Activated CD8-positive, alpha-beta memory T cell treated with anti-CD3 and anti-CD28 coated beads for 1 hour (primary cell): ENCODE data around the gene SLX4IP.

Experiments
- DNase-seq, 2 donors: peaks; one replicate each; pipeline ENCODE4 v3.0.0-alpha.2; 2020; ENCODE audit warnings: low read depth in 1 of 2; ENCODE audit errors: extremely low read depth in 1 of 2

SLX4IP gene

DNA sequence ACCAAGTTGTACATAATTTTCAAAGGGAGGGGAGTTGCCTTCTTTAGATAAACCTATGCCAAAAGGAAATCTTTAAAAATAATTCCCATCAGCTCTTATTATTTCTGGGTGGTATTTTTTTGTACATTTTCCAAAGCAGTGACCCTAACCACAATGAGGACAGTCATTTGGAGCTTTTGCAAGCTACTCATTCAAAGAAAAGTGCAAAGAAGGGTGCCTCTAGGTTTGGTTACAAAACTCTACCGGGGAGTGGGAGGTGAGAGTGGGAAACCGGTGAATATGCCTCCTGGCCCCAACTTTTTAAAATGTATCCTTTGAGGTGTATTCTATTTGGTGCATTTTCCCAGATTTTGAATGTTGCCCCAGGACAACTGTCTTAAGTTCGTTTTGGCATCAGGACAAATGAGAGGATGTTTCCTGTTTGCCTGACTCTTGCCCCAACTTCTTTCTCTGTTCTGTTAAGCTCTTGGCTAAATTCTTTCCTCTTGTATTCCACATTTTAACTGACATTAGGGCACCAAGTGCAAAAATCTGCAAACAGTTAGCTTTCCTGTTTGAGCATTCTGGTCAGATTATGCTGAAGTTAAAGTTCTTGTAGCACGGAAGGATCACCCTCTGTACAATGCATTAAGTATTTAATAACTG, 78.9 kb downstream of the SLX4IP start:
- no peak for DNase-seq

DNA sequence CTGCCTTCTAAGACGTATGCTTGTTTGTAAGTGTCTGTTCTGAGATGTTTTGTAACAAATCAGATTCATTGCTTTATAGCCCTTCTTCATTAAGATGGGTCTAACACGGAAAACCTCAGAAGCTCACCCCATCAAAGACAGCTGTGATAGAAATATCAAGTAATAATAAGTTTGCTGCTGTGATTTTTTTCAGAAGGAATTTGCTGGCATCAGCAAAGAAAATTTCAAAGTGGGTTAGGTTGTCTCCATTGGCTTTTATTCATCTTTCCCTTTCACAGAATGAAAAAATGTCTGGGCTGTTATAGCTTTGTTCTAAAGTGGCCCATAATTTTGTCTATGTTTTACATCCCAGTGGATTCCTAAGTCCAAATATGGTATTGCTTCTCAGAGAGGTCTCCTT, 81.4 kb downstream of the SLX4IP start:
- no peak for DNase-seq

DNA sequence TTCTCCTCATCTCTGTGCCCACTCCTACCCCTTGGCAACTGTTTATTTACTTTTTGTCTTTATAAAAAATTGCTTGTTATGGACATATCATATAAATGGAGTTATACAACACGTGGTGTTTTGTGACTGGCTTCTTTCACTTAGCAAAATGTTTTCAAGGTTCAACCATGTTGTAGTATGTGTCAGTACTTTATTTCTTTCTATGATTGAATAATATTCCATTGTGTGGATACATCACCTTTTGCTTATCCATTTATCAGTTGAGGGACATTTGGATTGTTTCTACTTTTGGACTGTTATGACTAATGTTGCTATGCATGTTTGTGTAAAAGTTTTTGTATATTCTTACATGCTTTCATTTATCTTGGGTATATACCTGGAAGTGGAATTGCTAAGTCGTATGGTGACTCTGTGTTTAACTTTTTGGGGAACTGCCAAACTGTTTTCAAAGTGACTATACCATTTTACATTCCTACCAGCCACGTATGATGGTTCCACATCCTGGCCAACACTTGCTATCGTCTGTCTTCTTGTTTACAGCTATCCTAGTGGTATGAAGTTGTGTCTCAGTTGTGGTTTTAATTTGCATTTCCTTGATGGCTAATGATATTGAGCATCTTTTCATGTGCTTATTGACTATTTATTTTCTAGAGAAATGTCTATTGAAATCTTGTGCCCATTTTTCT, 84.4 kb downstream of the SLX4IP start:
- no peak for DNase-seq

DNA sequence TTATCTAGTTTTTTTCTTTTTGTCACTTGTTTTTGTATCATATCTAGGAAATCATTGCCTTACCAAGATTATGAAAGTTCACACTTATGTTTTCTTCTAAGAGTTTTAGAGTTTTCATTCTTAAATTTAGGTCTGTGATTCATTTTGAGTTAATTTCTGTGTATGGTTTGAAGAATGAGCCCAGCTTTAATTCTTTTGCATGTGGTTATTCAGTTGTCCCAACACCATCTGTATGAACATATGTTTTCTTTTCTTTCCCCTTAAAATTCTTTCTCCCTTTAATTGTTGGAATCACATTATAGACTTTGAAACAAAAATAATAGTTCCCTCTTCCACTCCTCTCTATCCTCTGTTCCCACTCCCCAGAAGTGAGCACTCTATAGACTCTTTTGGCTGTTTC, 85.4 kb downstream of the SLX4IP start:
- no peak for DNase-seq

DNA sequence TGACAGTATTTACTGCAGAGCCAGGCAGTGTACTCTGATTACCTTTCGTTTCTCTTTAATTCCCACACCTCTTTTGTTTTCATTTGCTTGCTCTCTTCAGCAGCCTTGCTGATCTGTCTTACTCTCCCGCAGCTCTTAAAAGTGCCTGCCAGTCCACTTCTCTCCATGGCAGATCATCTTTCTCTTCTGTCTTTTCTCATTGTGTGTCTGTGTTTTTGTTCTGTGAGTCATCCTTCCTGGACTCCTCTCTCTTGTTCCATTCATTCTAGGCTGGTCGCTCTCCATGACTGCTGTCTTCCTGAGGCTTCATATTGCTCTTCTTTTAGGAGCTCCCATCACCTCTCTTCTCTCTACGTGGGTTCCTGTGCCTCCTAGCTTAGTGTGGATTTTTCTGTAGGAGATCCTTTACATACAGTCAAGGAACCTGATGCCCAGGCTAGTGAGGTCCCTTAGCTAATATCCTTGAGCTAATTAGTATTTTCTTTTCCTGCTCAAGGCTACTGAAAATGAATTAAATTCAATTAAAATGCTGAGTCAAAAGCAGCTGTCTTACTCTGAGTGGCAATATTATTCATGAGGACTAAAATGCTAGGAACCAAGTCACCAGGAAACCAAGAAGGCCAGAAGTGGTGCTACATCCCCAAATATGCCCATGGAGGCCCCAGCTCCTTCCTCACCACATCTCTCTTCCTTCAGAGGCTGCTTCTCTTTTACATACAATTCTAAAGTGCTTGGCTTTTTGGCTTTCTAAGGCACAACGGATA, 86.1 kb downstream of the SLX4IP start:
- no peak for DNase-seq

DNA sequence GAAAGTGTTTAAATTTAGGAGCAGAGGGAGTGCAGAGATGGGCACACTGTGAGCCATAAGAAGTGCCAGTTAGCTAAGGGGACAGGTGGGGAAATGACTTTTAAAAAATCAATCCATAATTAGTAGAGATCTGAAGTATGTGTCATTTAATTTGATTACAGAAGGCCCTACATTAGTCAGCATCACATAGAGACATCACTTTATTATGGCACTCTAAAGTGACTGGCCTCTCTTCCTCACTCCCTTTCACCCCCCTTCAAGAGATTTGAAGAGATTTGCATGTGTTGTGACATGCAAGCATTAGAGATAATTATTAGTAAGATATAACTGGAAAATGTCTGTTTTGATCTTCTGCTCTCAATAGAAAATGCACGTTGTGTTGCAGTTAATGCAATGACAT, 86.7 kb downstream of the SLX4IP start:
- no peak for DNase-seq

DNA sequence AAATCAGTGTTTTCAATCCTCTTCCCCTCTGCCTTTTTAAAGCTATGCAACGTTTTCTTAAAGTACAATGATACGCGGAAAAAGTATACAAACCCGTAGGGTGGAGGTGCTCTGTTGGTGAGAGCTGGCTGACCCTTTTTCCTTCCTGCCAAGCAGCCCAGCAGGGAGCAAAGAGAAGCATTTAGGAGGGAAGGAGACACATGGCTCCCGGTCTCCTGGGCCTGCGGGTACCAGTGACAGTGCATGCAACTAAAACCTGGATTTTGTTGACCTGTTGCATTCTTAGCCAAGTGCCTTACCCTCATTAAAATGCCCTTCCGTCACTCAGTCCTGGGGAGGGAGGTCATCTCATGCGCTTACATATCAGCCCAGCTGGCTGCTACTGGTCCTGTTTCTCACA, 87.2 kb downstream of the SLX4IP start:
- no peak for DNase-seq

DNA sequence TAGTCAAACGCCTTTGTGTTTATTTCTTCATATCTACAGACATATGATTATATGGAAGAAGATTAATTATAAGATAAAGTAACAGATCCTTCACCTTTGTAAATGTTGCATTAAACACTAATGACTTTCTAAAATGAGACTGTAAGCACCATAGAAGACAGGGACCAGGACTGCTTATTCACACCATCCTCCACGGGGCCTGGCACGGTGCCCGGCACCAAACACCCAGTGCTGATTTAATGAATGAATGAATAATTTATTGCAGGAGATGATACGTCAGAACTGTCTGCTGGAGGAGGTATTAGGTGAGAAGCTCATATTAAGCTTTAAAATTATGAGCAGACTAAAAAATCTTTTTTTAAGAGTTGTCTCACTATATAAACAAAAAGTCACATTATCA, 88.3 kb downstream of the SLX4IP start:
- no peak for DNase-seq

DNA sequence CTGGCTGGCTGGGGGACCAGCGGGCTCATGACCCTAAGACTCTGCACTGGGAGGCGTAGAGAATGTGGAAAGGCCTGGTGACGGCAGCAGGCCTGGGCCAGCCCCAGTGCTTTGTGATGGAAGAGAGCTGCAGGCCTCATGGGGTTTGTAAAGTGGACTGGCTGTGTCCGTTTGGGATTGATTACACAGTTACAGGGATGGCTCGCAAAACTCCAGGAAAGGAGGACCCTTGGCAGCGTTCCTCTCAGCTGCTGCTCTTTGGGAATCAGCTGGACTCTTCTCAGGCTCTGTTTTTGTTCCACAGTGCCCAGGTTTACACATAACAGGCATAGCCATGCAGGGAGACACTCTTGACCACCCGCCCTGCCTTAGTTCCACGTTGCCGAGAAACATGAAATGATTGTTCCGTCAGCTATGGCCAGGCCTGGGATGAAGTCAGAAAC, 89.0 kb downstream of the SLX4IP start:
- DNase-seq: no peak

DNA sequence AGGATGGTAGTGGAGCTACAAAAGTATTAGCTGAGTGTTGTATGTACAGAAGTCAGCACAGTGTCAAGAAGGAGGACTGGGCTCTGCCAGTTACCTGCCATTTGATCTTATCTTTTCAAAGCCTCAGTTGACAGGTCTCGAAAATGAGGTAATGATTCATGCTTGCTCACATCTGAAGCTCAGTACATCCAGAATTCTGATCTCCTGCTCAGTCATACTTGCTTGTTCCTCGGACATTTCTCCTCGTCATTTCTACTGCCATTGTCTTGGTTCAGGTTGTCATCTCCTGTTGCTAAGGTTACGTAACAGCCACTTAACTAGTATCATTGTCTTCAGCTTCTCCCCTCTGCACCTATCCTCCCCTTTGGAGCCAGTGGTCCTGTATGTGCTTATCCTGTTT, 89.5 kb downstream of the SLX4IP start:
- DNase-seq: no peak

DNA sequence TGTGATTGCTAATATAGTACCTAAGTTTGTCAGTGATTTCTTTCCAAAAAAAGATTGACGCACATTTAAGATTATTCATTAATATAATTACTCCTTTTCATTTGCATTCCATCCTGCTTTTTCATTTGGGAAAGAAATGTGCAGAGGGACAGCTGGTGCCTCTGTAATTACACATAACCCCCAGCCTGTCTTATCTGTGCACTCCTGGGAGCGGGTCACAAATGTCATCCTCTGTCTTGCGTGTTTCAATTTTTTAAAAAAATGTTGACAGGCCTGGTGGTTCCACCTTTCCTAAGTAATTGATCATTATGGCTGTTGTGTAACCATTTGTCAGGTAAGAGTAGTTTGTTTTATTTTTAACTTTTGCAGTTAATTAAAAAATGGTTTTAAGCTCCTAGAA, 92.7 kb downstream of the SLX4IP start:
- DNase-seq: no peak

DNA sequence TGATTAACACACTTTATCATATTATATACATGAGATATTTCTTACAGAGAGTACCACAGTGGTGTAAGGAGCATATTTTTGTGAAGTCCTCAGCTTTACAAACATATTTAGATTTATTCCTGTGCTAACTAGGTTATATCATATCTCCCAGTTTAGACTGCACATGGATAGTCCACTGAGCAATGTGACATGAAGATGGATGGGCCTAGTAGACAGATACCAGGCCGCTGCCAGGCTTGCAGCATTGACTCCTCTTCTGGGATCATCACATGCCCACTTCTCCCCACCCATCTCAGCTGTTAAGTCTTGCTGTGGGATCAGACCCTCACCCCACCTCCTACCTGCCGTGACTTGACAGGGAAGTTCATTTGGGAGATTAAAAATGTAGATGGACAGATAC, 95.8 kb downstream of the SLX4IP start:
- DNase-seq: no peak

DNA sequence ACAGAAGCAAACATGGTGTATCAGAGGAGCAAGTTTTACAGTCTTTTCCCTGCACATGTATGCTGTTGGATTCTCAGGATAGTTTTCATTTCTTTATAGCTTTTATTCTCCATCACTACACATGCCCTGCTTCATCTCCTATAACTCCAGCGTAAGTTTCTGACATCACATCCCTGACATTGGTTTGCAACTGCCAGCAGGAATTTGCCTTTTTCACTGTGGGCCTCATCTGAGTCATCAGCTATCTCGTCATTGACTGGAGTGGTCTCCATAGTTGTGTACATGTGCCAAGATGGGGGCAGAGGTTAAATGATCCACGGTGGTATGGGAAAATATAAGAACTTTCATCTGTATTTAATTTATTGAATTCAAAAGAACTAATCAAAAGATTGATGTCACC, 96.7 kb downstream of the SLX4IP start:
- DNase-seq: no peak

DNA sequence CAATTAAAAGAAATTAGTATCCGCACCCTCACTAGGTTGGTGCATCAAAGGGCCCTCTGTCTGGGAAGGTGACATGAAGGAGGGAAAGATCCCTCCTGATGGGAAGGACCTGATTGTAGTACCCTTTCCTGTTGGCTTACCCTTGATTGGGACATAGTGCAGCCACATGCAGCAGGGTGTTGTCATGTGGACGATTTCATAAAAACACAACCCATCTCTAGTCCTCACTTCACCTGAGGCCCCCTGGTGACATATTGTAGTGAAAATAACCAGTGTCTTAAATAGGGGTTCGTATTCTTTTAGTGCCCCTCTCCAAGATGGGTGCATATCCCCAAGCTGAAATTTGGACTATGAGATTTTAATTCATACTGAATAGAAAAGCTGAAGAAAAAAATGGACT, 97.3 kb downstream of the SLX4IP start:
- no peak for DNase-seq

DNA sequence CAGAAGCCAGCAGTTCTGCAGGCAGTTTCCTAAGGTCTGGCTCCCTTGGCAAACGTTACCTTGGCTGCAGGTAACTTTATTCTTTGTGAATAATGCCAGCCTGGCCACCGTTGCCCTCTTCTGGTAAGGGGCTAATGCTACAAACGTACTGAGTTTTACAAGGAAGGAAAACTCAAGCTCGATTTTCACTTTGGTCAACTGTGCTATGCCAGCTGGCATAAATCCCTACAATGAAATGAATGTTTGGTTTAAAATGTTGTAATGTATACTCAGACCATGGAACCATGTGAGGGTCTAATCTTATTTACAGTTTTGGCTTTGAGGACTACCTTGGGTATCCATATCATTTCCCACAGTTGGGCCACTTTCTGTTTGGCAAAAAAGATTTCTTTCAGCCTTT, 101.4 kb downstream of the SLX4IP start:
- DNase-seq: no peak

DNA sequence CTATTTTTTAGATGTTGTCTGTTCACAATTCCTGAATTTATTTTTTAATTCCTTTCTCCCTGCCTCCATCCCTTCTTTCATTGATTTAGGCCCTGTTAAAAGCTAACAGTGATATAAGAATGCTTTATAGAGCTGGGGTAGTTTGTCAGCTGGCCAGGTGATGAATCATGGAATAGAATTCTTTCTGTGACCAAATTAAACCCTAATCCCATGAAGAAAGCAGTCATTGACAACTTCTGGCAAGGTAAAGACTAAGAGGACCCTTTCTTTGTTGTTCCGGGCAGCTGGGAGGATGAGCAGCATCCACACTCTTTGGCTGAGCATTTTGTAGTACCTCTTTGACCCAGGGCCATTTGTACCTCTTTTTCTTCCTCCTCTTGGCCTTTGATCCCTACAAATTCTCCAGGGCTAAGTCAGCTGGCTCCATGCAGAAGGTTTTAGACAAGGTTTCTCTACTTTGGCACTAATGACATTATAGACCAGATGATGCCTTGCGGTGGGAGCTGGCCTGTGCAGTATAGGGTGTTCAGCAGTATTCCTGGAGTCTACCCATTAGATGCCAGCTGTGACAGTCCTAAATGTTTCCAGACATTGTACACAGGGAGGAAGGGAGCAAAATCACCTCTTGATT, 102.9 kb downstream of the SLX4IP start:
- DNase-seq: no peak

DNA sequence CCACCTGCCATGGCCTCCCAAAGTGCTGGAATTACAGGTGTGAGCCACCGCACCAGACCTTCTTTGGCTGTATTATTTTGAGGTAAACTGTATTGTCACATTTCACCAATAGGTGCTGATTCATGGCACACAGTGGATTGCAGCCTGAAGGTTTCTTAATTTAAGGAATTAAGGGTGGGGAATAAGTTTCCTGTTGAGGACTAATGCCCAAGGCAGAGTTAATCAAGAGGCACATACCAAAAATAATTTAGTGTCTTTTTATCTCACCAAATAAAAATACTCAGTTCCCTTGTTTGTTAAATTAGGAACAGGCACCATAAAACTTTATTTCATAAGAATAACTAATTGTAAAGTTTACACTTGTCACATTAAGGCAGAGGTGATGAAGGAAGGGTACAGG, 103.7 kb downstream of the SLX4IP start:
- no peak for DNase-seq

DNA sequence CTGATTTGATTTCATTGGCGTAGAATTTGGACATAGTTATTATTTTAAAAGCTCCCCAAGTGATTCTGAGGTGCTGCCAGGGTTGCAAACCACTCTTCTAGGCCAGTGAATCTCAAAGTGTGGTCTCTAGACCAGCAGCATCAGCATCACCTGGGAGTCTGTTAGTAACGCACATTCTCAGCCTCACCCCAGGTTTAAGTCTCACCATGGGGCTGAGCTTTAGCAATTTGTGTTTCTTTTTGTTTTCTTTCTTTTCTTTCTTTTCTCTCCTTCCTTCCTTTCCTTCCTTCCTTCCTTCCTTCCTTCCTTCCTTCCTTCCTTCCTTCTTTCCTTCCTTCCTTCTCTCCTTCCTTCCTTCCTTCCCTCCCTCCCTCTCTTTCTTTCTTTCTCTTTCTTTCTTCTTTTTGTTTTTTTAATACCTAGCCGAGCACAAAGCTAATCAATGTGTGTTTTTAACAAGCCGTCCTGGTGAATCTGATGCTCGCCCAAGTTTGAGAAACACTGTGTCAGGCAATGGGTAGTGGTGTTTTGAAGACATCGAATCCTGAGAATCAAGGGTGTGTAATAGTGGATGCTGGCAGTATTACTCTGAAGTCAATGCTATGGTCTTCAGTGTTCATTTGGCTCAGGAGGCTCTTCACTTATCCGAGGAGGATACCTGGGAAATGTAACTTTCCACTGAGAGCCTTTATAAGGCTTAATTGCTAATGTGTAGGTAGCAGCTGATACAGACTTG, 104.9 kb downstream of the SLX4IP start:
- no peak for DNase-seq

DNA sequence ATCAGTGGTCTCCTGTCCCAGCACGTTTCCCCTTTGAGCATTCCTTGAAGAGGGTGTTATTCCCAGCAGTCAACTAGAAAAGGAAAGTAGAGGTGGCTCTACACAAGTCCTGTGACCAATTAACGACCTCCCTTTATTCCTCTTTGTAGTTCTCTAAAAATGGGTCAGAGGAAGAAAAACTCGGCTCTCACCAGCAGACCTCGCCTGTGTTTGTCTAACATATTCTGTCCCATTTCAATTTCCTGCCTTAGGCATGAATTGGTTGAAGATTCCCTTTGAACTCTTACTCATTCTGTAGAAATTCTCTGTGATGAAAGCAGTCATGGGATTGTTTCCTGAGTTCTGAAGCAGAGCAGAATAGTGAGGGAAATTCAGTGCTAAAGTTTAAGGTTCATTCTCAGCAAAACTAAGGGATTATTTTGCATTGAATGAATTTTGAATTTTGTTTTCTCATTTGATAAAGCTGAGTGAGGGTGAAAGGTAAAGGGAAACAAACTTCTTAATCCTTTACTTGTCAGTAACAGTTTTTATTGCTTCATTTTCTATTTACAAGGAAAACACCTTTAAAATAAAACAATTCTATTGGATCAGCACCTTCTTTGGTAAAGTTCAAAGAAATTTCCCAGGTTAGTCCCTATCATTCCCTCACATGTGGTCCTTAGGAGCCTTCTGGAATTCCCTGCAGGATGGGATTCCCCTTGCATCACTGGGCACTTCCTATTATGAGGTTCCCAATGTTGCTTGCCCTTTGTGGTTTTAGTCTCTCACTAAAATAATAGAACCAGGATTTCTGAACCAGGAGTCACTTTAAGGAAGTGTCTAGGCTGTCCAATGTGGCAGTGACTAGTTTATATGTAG, 105.8 kb downstream of the SLX4IP start:
- no peak for DNase-seq
